OCI-LY1 (cell line): ENCODE measurements around the gene PSPN.

Experiments
- H2AFZ ChIP-seq: fragments of 200-600 bp; sonication (generic), shearing (Covaris generic); 2 replicates; pipeline ENCODE4 v1.6.0; 2014; ENCODE audit warnings: antibody characterized with exemption, mild to moderate bottlenecking, low read length
- H3F3A ChIP-seq: fragments of 200-600 bp; sonication (generic), shearing (Covaris generic); 2 replicates; pipeline ENCODE4 v1.6.0; 2014; ENCODE audit warnings: mild to moderate bottlenecking, antibody characterized with exemption, low read length, moderate library complexity; ENCODE audit not compliant: insufficient read depth
- H3K27ac ChIP-seq: fragments of 200-600 bp; sonication (generic); 2 replicates; pipeline ENCODE4 v1.5.1; 2014; ENCODE audit warnings: low read length, mixed run types, mild to moderate bottlenecking, low read depth; ENCODE audit not compliant: poor library complexity, severe bottlenecking
- H3K27me3 ChIP-seq: fragments of 200-600 bp; sonication (generic); 2 replicates; pipeline ENCODE4 v1.6.0; 2014; ENCODE audit warnings: antibody characterized with exemption, mild to moderate bottlenecking, low read length, moderate library complexity; ENCODE audit not compliant: insufficient read depth
- H3K36me3 ChIP-seq: fragments of 200-600 bp; sonication (generic); 2 replicates; pipeline ENCODE4 v1.6.1; 2014; ENCODE audit warnings: mild to moderate bottlenecking, antibody characterized with exemption, low read length, moderate library complexity, mixed read lengths; ENCODE audit not compliant: insufficient read depth
- H3K4me1 ChIP-seq: fragments of 200-600 bp; sonication (generic); 2 replicates; pipeline ENCODE4 v1.5.1; 2014; ENCODE audit warnings: mild to moderate bottlenecking, low read length, moderate library complexity; ENCODE audit not compliant: insufficient read depth, severe bottlenecking
- H3K4me2 ChIP-seq: fragments of 200-600 bp; sonication (generic), shearing (Covaris generic); 2 replicates; pipeline ENCODE4 v1.6.1; 2014; ENCODE audit warnings: low read length
- H3K4me3 ChIP-seq: fragments of 200-600 bp; sonication (generic); 2 replicates; pipeline ENCODE4 v1.5.1; 2014; ENCODE audit warnings: low read length, low read depth, mild to moderate bottlenecking, mixed read lengths; ENCODE audit not compliant: poor library complexity, severe bottlenecking
- H3K79me2 ChIP-seq: fragments of 200-600 bp; shearing (Covaris generic); 2 replicates; pipeline ENCODE4 v1.6.1; 2016; ENCODE audit warnings: mixed run types, low read length, mixed read lengths; ENCODE audit not compliant: insufficient read depth
- H3K9ac ChIP-seq: fragments of 200-600 bp; sonication (generic), shearing (Covaris generic); 2 replicates; pipeline ENCODE4 v1.6.1; 2014; ENCODE audit warnings: mild to moderate bottlenecking, low read length, mixed read lengths
- H3K9me2 ChIP-seq: fragments of 200-600 bp; sonication (generic), shearing (Covaris generic); 2 replicates; pipeline ENCODE4 v1.6.1; 2014; ENCODE audit warnings: low read depth, mild to moderate bottlenecking, low read length, mixed read lengths
- H3K9me3 ChIP-seq: fragments of 200-600 bp; shearing (Covaris generic); 2 replicates; pipeline ENCODE4 v1.6.1; 2014; ENCODE audit warnings: low read length, mixed read lengths
- H4K20me1 ChIP-seq: fragments of 200-600 bp; sonication (generic), shearing (Covaris generic); 2 replicates; pipeline ENCODE4 v1.6.0; 2016; ENCODE audit warnings: mild to moderate bottlenecking, low read length; ENCODE audit not compliant: insufficient read depth
- CTCF ChIP-seq: fragments of 200-600 bp; sonication (generic), shearing (Covaris generic); IDR thresholded peaks from 2 replicates; pipeline ENCODE4 v1.5.1; 2017; ENCODE audit warnings: mild to moderate bottlenecking, antibody characterized with exemption, low read length, moderate library complexity, mixed read lengths
- EZH2 ChIP-seq: fragments of 200-600 bp; sonication (generic), shearing (Covaris generic); IDR thresholded peaks from 2 replicates; pipeline ENCODE4 v1.8.0; 2017; ENCODE audit warnings: borderline replicate concordance, mixed run types, mild to moderate bottlenecking, antibody characterized with exemption, low read length, moderate library complexity, mixed read lengths

The PSPN gene

GRCh38 chr19:6379744-6380143 is 4.0 kb upstream of the PSPN start:
- no peaks in the 10 kb centered on the region for H3K9me2 ChIP-seq
- no peaks in the 10 kb centered on the region for H3K27me3 ChIP-seq
- no peak overlapping the region for H3K4me2 ChIP-seq
- H3K36me3 ChIP-seq, result peaks cover 58% of the 10 kb centered on the region
- H2AFZ ChIP-seq, result no peak overlapping the region
- H3K9me3 ChIP-seq, result no peaks in the 10 kb centered on the region
- H3K4me1 ChIP-seq, result no peaks in the 10 kb centered on the region
- H3K4me3 ChIP-seq, result no peak overlapping the region
- no peak overlapping the region for H3K27ac ChIP-seq
- no peaks in the 10 kb centered on the region for H3F3A ChIP-seq
- H3K79me2 ChIP-seq, result no peaks in the 10 kb centered on the region
- TF ChIP-seq EZH2, result no peak
- no peak for TF ChIP-seq CTCF
- H3K9ac ChIP-seq, result no peak overlapping the region
- no peaks in the 10 kb centered on the region for H4K20me1 ChIP-seq

GRCh38 chr19:6378486-6378885 is 2.8 kb upstream of the PSPN start:
- H3K9me2 ChIP-seq, result no peaks in the 10 kb centered on the region
- peaks cover 7% of the 10 kb centered on the region for H3K4me1 ChIP-seq
- H3K9ac ChIP-seq, result no peak overlapping the region
- H3K4me2 ChIP-seq, result no peak overlapping the region
- no peak overlapping the region for H3K27ac ChIP-seq
- H4K20me1 ChIP-seq, result no peaks in the 10 kb centered on the region
- no peaks in the 10 kb centered on the region for H3K27me3 ChIP-seq
- no peaks in the 10 kb centered on the region for H3K9me3 ChIP-seq
- TF ChIP-seq EZH2 (no peak), CTCF (no peak)
- H3K36me3 ChIP-seq, result peaks cover 46% of the 10 kb centered on the region
- H3K79me2 ChIP-seq, result no peaks in the 10 kb centered on the region
- no peak overlapping the region for H3K4me3 ChIP-seq
- H3F3A ChIP-seq, result no peaks in the 10 kb centered on the region
- H2AFZ ChIP-seq, result no peak overlapping the region

- Histone ChIP-seq H4K20me1 (no peaks in the 10 kb centered on the region), H3F3A (no peaks in the 10 kb centered on the region), H3K27ac (no peak overlapping the region), H3K4me3 (no peak overlapping the region), H3K9ac (no peak overlapping the region), H3K4me2 (no peak overlapping the region), H3K27me3 (no peaks in the 10 kb centered on the region), H3K79me2 (no peaks in the 10 kb centered on the region), H3K9me2 (no peaks in the 10 kb centered on the region), H3K4me1 (peaks cover 7% of the 10 kb centered on the region), H2AFZ (no peak overlapping the region), H3K9me3 (no peaks in the 10 kb centered on the region), H3K36me3 (peaks cover 42% of the 10 kb centered on the region)
- TF ChIP-seq CTCF (no peak), EZH2 (no peak)
Observed at GRCh38 chr19:6378041-6378440, 2.3 kb upstream of the PSPN start.
